HEK293 (cell line): ENCODE data around the gene DDAH1.

Source experiments
- CTCF ChIA-PET: fragments of 350-600 bp; formaldehyde crosslinking; extraction: SDS; loops from one replicate; lab custom pipeline; 2021; ENCODE audit warnings: antibody characterized with exemption; lab: Yijun Ruan, JAX
- POLR2A ChIA-PET: fragments of 300-600 bp; formaldehyde crosslinking; extraction: SDS; loops from one replicate; lab custom pipeline; 2020; ENCODE audit warnings: antibody characterized with exemption, inconsistent platforms; lab: Yijun Ruan, JAX
- H3K27ac ChIP-seq: fragments of 200-500 bp; sonication (Bioruptor generic); 2 replicates; pipeline ENCODE4 v1.5.1; 2014; ENCODE audit warnings: low read depth, low read length, control low read depth, inconsistent platforms; ENCODE audit errors: extremely low read depth
- H3K36me3 ChIP-seq, 2 experiments: fragments of 200-500 bp in 1 of 2; sonication (Bioruptor generic) in 1 of 2; 1 replicate in 1 of 2; 2 replicates in 1 of 2; pipeline ENCODE4 v1.5.1; 2014 to 2017; ENCODE audit warnings: inconsistent platforms in 2 of 2, low read length in 2 of 2; ENCODE audit not compliant: control insufficient read depth in 2 of 2, insufficient read depth in 1 of 2
- H3K4me1 ChIP-seq: fragments of 200-500 bp; sonication (Bioruptor generic); 2 replicates; pipeline ENCODE4 v1.5.1; 2014; ENCODE audit warnings: mild to moderate bottlenecking, low read length, inconsistent platforms; ENCODE audit not compliant: control insufficient read depth, insufficient read depth
- H3K4me3 ChIP-seq: 2 replicates; pipeline ENCODE4 v1.5.1; 2011; ENCODE audit warnings: low read depth, mild to moderate bottlenecking, control low read depth, low read length, moderate library complexity
- H3K9me3 ChIP-seq: fragments of 200-500 bp; sonication (Bioruptor generic); 2 replicates; pipeline ENCODE4 v1.5.1; 2014; ENCODE audit warnings: low read depth, low read length, inconsistent platforms; ENCODE audit not compliant: control insufficient read depth, insufficient read depth
- EGR2 ChIP-seq: fragments of 450-650 bp; formaldehyde crosslinking; IDR thresholded peaks from 2 replicates; pipeline ENCODE4 v1.5.1; 2016; ENCODE audit warnings: low read depth, missing biosample characterization, missing genetic modification characterization
- FEZF1 ChIP-seq: fragments of 450-650 bp; formaldehyde crosslinking; IDR thresholded peaks from 2 replicates; pipeline ENCODE4 v1.5.1; 2016; ENCODE audit warnings: missing biosample characterization, missing genetic modification characterization
- GLIS2 ChIP-seq: fragments of 450-650 bp; formaldehyde crosslinking; IDR thresholded peaks from 2 replicates; pipeline ENCODE4 v1.5.1; 2016; ENCODE audit warnings: missing biosample characterization, missing genetic modification characterization
- KLF1 ChIP-seq: fragments of 450-650 bp; formaldehyde crosslinking; IDR thresholded peaks from 2 replicates; pipeline ENCODE4 v1.5.1; 2016; ENCODE audit warnings: missing biosample characterization, missing genetic modification characterization
- KLF16 ChIP-seq: fragments of 450-650 bp; formaldehyde crosslinking; IDR thresholded peaks from 2 replicates; pipeline ENCODE4 v1.5.1; 2017; ENCODE audit warnings: missing biosample characterization, missing genetic modification characterization
- KLF8 ChIP-seq: fragments of 450-650 bp; formaldehyde crosslinking; IDR thresholded peaks from 2 replicates; pipeline ENCODE4 v1.5.1; 2016; ENCODE audit warnings: missing biosample characterization, missing genetic modification characterization
- KLF9 ChIP-seq: fragments of 450-650 bp; formaldehyde crosslinking; IDR thresholded peaks from 2 replicates; pipeline ENCODE4 v1.5.1; 2016; ENCODE audit warnings: missing biosample characterization, missing genetic modification characterization, low read depth
- PBX3 ChIP-seq: sonication (generic); formaldehyde crosslinking; IDR thresholded peaks from 2 replicates; pipeline ENCODE4 v1.8.1; 2022; ENCODE audit warnings: mild to moderate bottlenecking, moderate library complexity, missing genetic modification reagents
- PRDM10 ChIP-seq: fragments of 450-650 bp; formaldehyde crosslinking; IDR thresholded peaks from 2 replicates; pipeline ENCODE4 v1.5.1; 2016; ENCODE audit warnings: missing biosample characterization, missing genetic modification characterization
- YY1 ChIP-seq: fragments of 450-650 bp; formaldehyde crosslinking; IDR thresholded peaks from 2 replicates; pipeline ENCODE4 v1.5.1; 2018; ENCODE audit warnings: missing biosample characterization, missing genetic modification characterization
- ZBTB8A ChIP-seq: fragments of 450-650 bp; formaldehyde crosslinking; IDR thresholded peaks from 2 replicates; pipeline ENCODE4 v1.5.1; 2016; ENCODE audit warnings: missing biosample characterization, missing genetic modification characterization
- ZEB2 ChIP-seq: fragments of 450-650 bp; formaldehyde crosslinking; IDR thresholded peaks from 2 replicates; pipeline ENCODE4 v1.5.1; 2016; ENCODE audit warnings: missing biosample characterization, missing genetic modification characterization
- ZFP69B ChIP-seq: fragments of 450-650 bp; formaldehyde crosslinking; IDR thresholded peaks from 2 replicates; pipeline ENCODE4 v1.5.1; 2016; ENCODE audit warnings: missing biosample characterization, missing genetic modification characterization
- ZNF341 ChIP-seq: fragments of 450-650 bp; formaldehyde crosslinking; IDR thresholded peaks from 2 replicates; pipeline ENCODE4; 2016; ENCODE audit warnings: low read depth, missing biosample characterization, missing genetic modification characterization
- ZNF423 ChIP-seq: fragments of 450-650 bp; formaldehyde crosslinking; IDR thresholded peaks from 2 replicates; pipeline ENCODE4 v1.5.1; 2016; ENCODE audit warnings: missing biosample characterization, missing genetic modification characterization
- ZNF561 ChIP-seq: fragments of 450-650 bp; IDR thresholded peaks from 2 replicates; pipeline ENCODE4 v1.5.1; 2018; ENCODE audit warnings: missing biosample characterization, missing genetic modification characterization, borderline replicate concordance
- ZNF600 ChIP-seq: fragments of 450-650 bp; formaldehyde crosslinking; IDR thresholded peaks from 2 replicates; pipeline ENCODE4 v1.5.1; 2016; ENCODE audit warnings: missing biosample characterization, missing genetic modification characterization
- ZNF692 ChIP-seq: fragments of 450-650 bp; formaldehyde crosslinking; IDR thresholded peaks from 2 replicates; pipeline ENCODE4 v1.5.1; 2016; ENCODE audit warnings: missing biosample characterization, missing genetic modification characterization
- ZNF785 ChIP-seq: fragments of 450-650 bp; formaldehyde crosslinking; IDR thresholded peaks from 2 replicates; pipeline ENCODE4 v1.5.1; 2016; ENCODE audit warnings: missing biosample characterization, missing genetic modification characterization
- ZNF830 ChIP-seq: fragments of 450-650 bp; IDR thresholded peaks from 2 replicates; pipeline ENCODE4 v1.5.0; 2018; ENCODE audit warnings: missing biosample characterization, missing genetic modification characterization, low read depth, mild to moderate bottlenecking, moderate library complexity
- ZXDB ChIP-seq: fragments of 450-650 bp; formaldehyde crosslinking; IDR thresholded peaks from 2 replicates; pipeline ENCODE4 v1.5.1; 2016; ENCODE audit warnings: missing biosample characterization, missing genetic modification characterization
- TF ChIP-seq, protein P1 (sequence below): fragments of 450-650 bp; formaldehyde crosslinking; IDR thresholded peaks from 2 replicates; pipeline ENCODE4 v1.5.1; 2017; ENCODE audit warnings: missing biosample characterization, missing genetic modification characterization
- TF ChIP-seq, protein P2 (sequence below): fragments of 450-650 bp; formaldehyde crosslinking; IDR thresholded peaks from 2 replicates; pipeline ENCODE4 v1.5.1; 2016; ENCODE audit warnings: missing biosample characterization, missing genetic modification characterization

The DDAH1 gene

GRCh38 chr1:85465786-85466134 is 801 bp upstream of the DDAH1 start:
- no peak for TF ChIP-seq KLF16
- no peak for TF ChIP-seq FEZF1 (tag by site-specific recombination)
- TF ChIP-seq ZBTB8A (tag by site-specific recombination) = no peak
- TF ChIP-seq, all 188 proteins: peak for 0
- CTCF ChIA-PET = interaction anchor here (0.5 to 1.5 kb wide), 7 partner anchors 11 to 432 kb away, joined by 3 to 5 read pairs (median 4); no protein-coding TSS in a partner anchor
- no peaks in the 10 kb centered on the region for H3K9me3 ChIP-seq
- H3K4me3 ChIP-seq = peak overlapping the region; percentile 92; the same call in 1 of the 2 replicates
- no peak overlapping the region for H3K27ac ChIP-seq
- peaks cover 6% of the 10 kb centered on the region; the same call in 1 of the 2 replicates for H3K4me1 ChIP-seq
- POLR2A ChIA-PET = interaction anchor here (0.6 to 4.2 kb wide), 10 partner anchors 12 to 206 kb away, joined by 3 to 40 read pairs (median 3); partner anchors contain the start of genes C1orf52 and CCN1
- H3K36me3 ChIP-seq = no peaks in the 10 kb centered on the region

- ChIA-PET CTCF (interaction anchor here (0.6 to 1.8 kb wide), 9 partner anchors 10 to 515 kb away, joined by 3 to 7 read pairs (median 4); no protein-coding TSS in a partner anchor), POLR2A (interaction anchor here (0.7 to 4.2 kb wide), 10 partner anchors 13 to 205 kb away, joined by 3 to 40 read pairs (median 3); partner anchors contain the start of genes C1orf52 and CCN1)
- Histone ChIP-seq H3K9me3 (no peaks in the 10 kb centered on the region), H3K4me3 (peak overlapping the region; percentile 92), H3K4me1 (peaks cover 6% of the 10 kb centered on the region; the same call in 1 of the 2 replicates), H3K27ac (peak overlapping the region; percentile 89), H3K36me3 (no peaks in the 10 kb centered on the region)
- no peak for TF ChIP-seq ZNF830 (tag by site-specific recombination)
- peak; percentile 87 for TF ChIP-seq KLF9
- peak; percentile 48; the same call in 1 of the 2 replicates for TF ChIP-seq YY1 (tag by site-specific recombination)
- no peak for TF ChIP-seq PBX3 (CRISPR knock-in tag)
- TF ChIP-seq KLF16 = peak; percentile 70; the same call in 1 of the 2 replicates
- TF ChIP-seq ZFP69B = no peak
- TF ChIP-seq ZEB2 (tag by site-specific recombination) = 0 out of 2 replicates have a peak, but pooled peaks have one; percentile 23
- peak; percentile 87 for TF ChIP-seq ZNF341 (tag by site-specific recombination)
- no peak for TF ChIP-seq ZNF423
- TF ChIP-seq PRDM10 = peak; percentile 49; the same call in 1 of the 2 replicates
- TF ChIP-seq ZNF600 (tag by site-specific recombination) = peak; percentile 44
- TF ChIP-seq, protein P1, sequence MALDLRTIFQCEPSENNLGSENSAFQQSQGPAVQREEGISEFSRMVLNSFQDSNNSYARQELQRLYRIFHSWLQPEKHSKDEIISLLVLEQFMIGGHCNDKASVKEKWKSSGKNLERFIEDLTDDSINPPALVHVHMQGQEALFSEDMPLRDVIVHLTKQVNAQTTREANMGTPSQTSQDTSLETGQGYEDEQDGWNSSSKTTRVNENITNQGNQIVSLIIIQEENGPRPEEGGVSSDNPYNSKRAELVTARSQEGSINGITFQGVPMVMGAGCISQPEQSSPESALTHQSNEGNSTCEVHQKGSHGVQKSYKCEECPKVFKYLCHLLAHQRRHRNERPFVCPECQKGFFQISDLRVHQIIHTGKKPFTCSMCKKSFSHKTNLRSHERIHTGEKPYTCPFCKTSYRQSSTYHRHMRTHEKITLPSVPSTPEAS (tag by site-specific recombination) = 0 out of 2 replicates have a peak, but pooled peaks have one; percentile 28
- TF ChIP-seq ZNF785 (tag by site-specific recombination) = 0 out of 2 replicates have a peak, but pooled peaks have one; percentile 35
- peak; percentile 18; the same call in 1 of the 2 replicates for TF ChIP-seq ZNF692 (tag by site-specific recombination)
- TF ChIP-seq KLF8 (tag by site-specific recombination) = peak; percentile 46; the same call in 1 of the 2 replicates
- peak; percentile 86 for TF ChIP-seq EGR2 (tag by site-specific recombination)
- peak; percentile 62 for TF ChIP-seq GLIS2 (tag by site-specific recombination)
- TF ChIP-seq ZNF561 (tag by site-specific recombination) = 0 out of 2 replicates have a peak, but pooled peaks have one; percentile 47
- TF ChIP-seq KLF1 (tag by site-specific recombination) = peak; percentile 46; the same call in 1 of the 2 replicates
- peak; percentile 43; the same call in 1 of the 2 replicates for TF ChIP-seq ZXDB (tag by site-specific recombination)
- TF ChIP-seq, protein P2, sequence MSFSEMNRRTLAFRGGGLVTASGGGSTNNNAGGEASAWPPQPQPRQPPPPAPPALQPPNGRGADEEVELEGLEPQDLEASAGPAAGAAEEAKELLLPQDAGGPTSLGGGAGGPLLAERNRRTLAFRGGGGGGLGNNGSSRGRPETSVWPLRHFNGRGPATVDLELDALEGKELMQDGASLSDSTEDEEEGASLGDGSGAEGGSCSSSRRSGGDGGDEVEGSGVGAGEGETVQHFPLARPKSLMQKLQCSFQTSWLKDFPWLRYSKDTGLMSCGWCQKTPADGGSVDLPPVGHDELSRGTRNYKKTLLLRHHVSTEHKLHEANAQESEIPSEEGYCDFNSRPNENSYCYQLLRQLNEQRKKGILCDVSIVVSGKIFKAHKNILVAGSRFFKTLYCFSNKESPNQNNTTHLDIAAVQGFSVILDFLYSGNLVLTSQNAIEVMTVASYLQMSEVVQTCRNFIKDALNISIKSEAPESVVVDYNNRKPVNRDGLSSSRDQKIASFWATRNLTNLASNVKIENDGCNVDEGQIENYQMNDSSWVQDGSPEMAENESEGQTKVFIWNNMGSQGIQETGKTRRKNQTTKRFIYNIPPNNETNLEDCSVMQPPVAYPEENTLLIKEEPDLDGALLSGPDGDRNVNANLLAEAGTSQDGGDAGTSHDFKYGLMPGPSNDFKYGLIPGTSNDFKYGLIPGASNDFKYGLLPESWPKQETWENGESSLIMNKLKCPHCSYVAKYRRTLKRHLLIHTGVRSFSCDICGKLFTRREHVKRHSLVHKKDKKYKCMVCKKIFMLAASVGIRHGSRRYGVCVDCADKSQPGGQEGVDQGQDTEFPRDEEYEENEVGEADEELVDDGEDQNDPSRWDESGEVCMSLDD (tag by site-specific recombination) = peak; percentile 5; the same call in 1 of the 2 replicates
- TF ChIP-seq ZBTB8A (tag by site-specific recombination) = peak; percentile 93
These were observed 361 bp downstream of the DDAH1 start for GRCh38 chr1:85464497-85465098.
